ENCODE results near the gene TLR9.

The TLR9 gene

GRCh38 chr3:52215351-52215750, 10.1 kb downstream of the TLR9 start:
- no peak for TF ChIP-seq CTCF (IDR thresholded peaks at IDR 0.05; ENCODE audit: low read depth, low read length, missing control alignments)
- DNase-seq (ENCODE audit: low read depth): no peak
- no peak overlapping the region for H3K4me3 ChIP-seq (ENCODE audit: low read depth, low read length)

GRCh38 chr3:52213901-52214300, 11.5 kb downstream of the TLR9 start:
- no peak overlapping the region for H3K4me3 ChIP-seq (ENCODE audit: low read depth, low read length)
- no peak for TF ChIP-seq CTCF (IDR thresholded peaks at IDR 0.05; ENCODE audit: low read depth, low read length, missing control alignments)
- no peak for DNase-seq (ENCODE audit: low read depth)

GRCh38 chr3:52213005-52213404, 12.4 kb downstream of the TLR9 start:
- no peak for TF ChIP-seq CTCF (IDR thresholded peaks at IDR 0.05; ENCODE audit: low read depth, low read length, missing control alignments)
- H3K4me3 ChIP-seq (ENCODE audit: low read depth, low read length): no peak overlapping the region
- DNase-seq (ENCODE audit: low read depth): no peak

- no peak for TF ChIP-seq CTCF (IDR thresholded peaks at IDR 0.05; ENCODE audit: low read depth, low read length, missing control alignments)
- no peak overlapping the region for H3K4me3 ChIP-seq (ENCODE audit: low read depth, low read length)
- no peak for DNase-seq (ENCODE audit: low read depth)
These were observed 14.1 kb downstream of the TLR9 start for GRCh38 chr3:52211268-52211891.

- DNase-seq (ENCODE audit: low read depth): no peak
- no peak for TF ChIP-seq CTCF (IDR thresholded peaks at IDR 0.05; ENCODE audit: low read depth, low read length, missing control alignments)
- no peak overlapping the region for H3K4me3 ChIP-seq (ENCODE audit: low read depth, low read length)
These were observed 14.8 kb downstream of the TLR9 start for GRCh38 chr3:52210550-52211046.

- no peak for DNase-seq (ENCODE audit: low read depth)
- H3K4me3 ChIP-seq (ENCODE audit: low read depth, low read length): no peak overlapping the region
- TF ChIP-seq CTCF (IDR thresholded peaks at IDR 0.05; ENCODE audit: low read depth, low read length, missing control alignments): no peak
These were observed 15.4 kb downstream of the TLR9 start for GRCh38 chr3:52210037-52210436.

GRCh38 chr3:52208556-52208955, 16.9 kb downstream of the TLR9 start:
- H3K4me3 ChIP-seq (ENCODE audit: low read depth, low read length): no peak overlapping the region
- DNase-seq (ENCODE audit: low read depth): no peak
- no peak for TF ChIP-seq CTCF (IDR thresholded peaks at IDR 0.05; ENCODE audit: low read depth, low read length, missing control alignments)

Data from GM12864 (cell line).